Astrocyte (in vitro differentiated cells and primary cell): ENCODE results near the gene PSMA7.

ENCODE experiments used
- CTCF ChIP-seq: IDR thresholded peaks from 2 replicates; pipeline ENCODE4 v1.5.1; 2011; ENCODE audit warnings: low read depth, mild to moderate bottlenecking, inconsistent platforms, low read length, moderate library complexity; ENCODE audit not compliant: insufficient read depth
- EZH2 ChIP-seq: IDR thresholded peaks from 2 replicates; pipeline ENCODE4 v1.6.1; 2012; ENCODE audit warnings: mild to moderate bottlenecking, low read length, inconsistent platforms; ENCODE audit not compliant: insufficient read depth

- TF ChIP-seq EZH2 (no peak), CTCF (no peak)
Observed at GRCh38 chr20:62168890-62169435, 25.8 kb upstream of the PSMA7 start.
